SK-N-SH (cell line): ENCODE results near the gene SLC25A21.

Experiments
- CHD2 ChIP-seq: fragments of 150-350 bp; IDR thresholded peaks from 2 replicates; pipeline ENCODE4 v1.6.1; 2018; ENCODE audit warnings: low read length; ENCODE audit not compliant: partially characterized antibody
- CTCF ChIP-seq: fragments of 200-600 bp; sonication (generic); IDR thresholded peaks from 2 replicates; pipeline ENCODE4 v1.6.1; 2017; ENCODE audit warnings: antibody characterized with exemption, mild to moderate bottlenecking, moderate library complexity
- FOXM1 ChIP-seq: IDR thresholded peaks from 2 replicates; pipeline ENCODE4 v1.4.0; 2012; ENCODE audit warnings: low read depth, mild to moderate bottlenecking
- IRF3 ChIP-seq: fragments of 150-350 bp; IDR thresholded peaks from 2 replicates; pipeline ENCODE4 v1.6.1; 2016; ENCODE audit warnings: mild to moderate bottlenecking, low read depth, low read length
- JUND ChIP-seq: IDR thresholded peaks from 2 replicates; pipeline ENCODE4 v1.4.0; 2012
- POLR2AphosphoS5 ChIP-seq: IDR thresholded peaks from 2 replicates; pipeline ENCODE4 v1.6.1; 2012; ENCODE audit warnings: low read depth, low read length
- RAD21 ChIP-seq: IDR thresholded peaks from 2 replicates; pipeline ENCODE4 v1.6.1; 2012; ENCODE audit warnings: mild to moderate bottlenecking, low read length
- TAF1 ChIP-seq: IDR thresholded peaks from 2 replicates; pipeline ENCODE4 v1.6.1; 2012; ENCODE audit warnings: low read depth, mild to moderate bottlenecking, low read length, moderate library complexity, borderline replicate concordance

GRCh38 chr14:37047996-37048395, 124.4 kb downstream of the SLC25A21 start:
- TF ChIP-seq JUND (no peak), POLR2AphosphoS5 (no peak), CTCF (no peak), FOXM1 (no peak), TAF1 (no peak), CHD2 (no peak), IRF3 (no peak), RAD21 (no peak)
